ENCODE data around the gene IGSF21. TPM values are rescaled to one million over a fixed set of nuclear protein-coding genes. Genes with fewer than 3 reads are reported as not detected.

The IGSF21 gene
- total and polyA plus RNA-seq, 4 donors: 0.31 to 1.5 (median 0.88) TPM

GRCh38 chr1:18170444-18170843 is 62.8 kb downstream of the IGSF21 start:
- no peak overlapping the region for H3K4me3 ChIP-seq (ENCODE audit: low read depth in 1 of 3, low read length in 3 of 3)
- H3K9ac ChIP-seq (ENCODE audit: low read depth in 1 of 2, low read length in 2 of 2): no peak overlapping the region
- no peak overlapping the region for H3K27ac ChIP-seq (ENCODE audit: low read depth in 1 of 2, low read length in 2 of 2)
- no peaks in the 10 kb centered on the region for H3K27me3 ChIP-seq (ENCODE audit: control insufficient read depth in 4 of 4, insufficient read depth in 4 of 4, low read length in 3 of 4)
- TF ChIP-seq REST (IDR thresholded peaks at IDR 0.05) (no peak), FOXA1 (IDR thresholded peaks at IDR 0.05) (no peak), TAF1 (conservative IDR thresholded peaks at IDR 0.05) (no peak), FOXA2 (IDR thresholded peaks at IDR 0.05) (no peak), HNF4A (conservative IDR thresholded peaks at IDR 0.05) (no peak), YY1 (IDR thresholded peaks at IDR 0.05) (no peak), CTCF (IDR thresholded peaks at IDR 0.05; ENCODE audit: low read depth, low read length, missing input control) (no peak), NR2F2 (IDR thresholded peaks at IDR 0.05) (no peak), EGR1 (IDR thresholded peaks at IDR 0.05; ENCODE audit: low read depth in 2 of 2) (no peak), MAX (IDR thresholded peaks at IDR 0.05) (no peak), ZBTB33 (IDR thresholded peaks at IDR 0.05) (no peak), GABPA (IDR thresholded peaks at IDR 0.05 in 1 of 2, conservative IDR thresholded peaks at IDR 0.05 in 1 of 2) (no peak)
- H3K36me3 ChIP-seq (ENCODE audit: control insufficient read depth in 4 of 4, insufficient read depth in 3 of 4, low read depth in 1 of 4, low read length in 3 of 4): no peaks in the 10 kb centered on the region
- H3K9me3 ChIP-seq (ENCODE audit: control insufficient read depth in 4 of 4, low read length in 3 of 4): no peaks in the 10 kb centered on the region
- DNase-seq (ENCODE audit: low spot score): no peak
- 78% methylated on average over 3 of the region's 3 CpGs for WGBS
- H3K4me1 ChIP-seq (ENCODE audit: control insufficient read depth in 4 of 4, insufficient read depth in 4 of 4, low read length in 3 of 4): no peaks in the 10 kb centered on the region

DNA sequence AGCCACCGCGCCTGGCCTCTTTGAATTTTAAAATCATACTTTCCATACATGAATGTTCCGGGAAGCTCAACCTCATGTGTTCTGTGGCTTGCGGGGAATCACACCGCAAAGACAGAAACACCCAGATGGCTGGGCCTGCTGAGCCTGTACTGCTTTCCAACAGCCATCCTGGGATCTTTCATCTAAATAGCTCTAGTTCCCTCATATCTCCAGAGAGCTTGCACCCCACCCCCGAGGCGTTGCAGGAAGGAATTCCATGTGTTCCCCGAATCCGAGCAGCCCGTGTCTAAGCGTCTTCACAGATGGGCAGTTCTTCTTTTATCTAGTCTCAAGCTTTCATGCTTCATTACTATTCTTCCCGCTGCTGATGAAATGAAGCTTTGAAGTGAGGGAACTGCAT is 66.4 kb downstream of the IGSF21 start:
- Histone ChIP-seq H3K9me3 (ENCODE audit: control insufficient read depth in 4 of 4, low read length in 3 of 4) (no peaks in the 10 kb centered on the region), H3K4me1 (ENCODE audit: control insufficient read depth in 4 of 4, insufficient read depth in 4 of 4, low read length in 3 of 4) (no peaks in the 10 kb centered on the region), H3K27me3 (ENCODE audit: control insufficient read depth in 4 of 4, insufficient read depth in 4 of 4, low read length in 3 of 4) (peaks cover 0 to under 1% (median 0%) of the 10 kb centered on the region in 4 donors), H3K4me3 (ENCODE audit: low read depth in 1 of 3, low read length in 3 of 3) (no peak overlapping the region), H3K36me3 (ENCODE audit: control insufficient read depth in 4 of 4, insufficient read depth in 3 of 4, low read depth in 1 of 4, low read length in 3 of 4) (no peaks in the 10 kb centered on the region), H3K9ac (ENCODE audit: low read depth in 1 of 2, low read length in 2 of 2) (no peak overlapping the region), H3K27ac (ENCODE audit: low read depth in 1 of 2, low read length in 2 of 2) (no peak overlapping the region)
- no peak for DNase-seq (ENCODE audit: low spot score)
- WGBS: 83% methylated on average over 12 of the region's 12 CpGs
- no peak for TF ChIP-seq ZBTB33 (IDR thresholded peaks at IDR 0.05)
- no peak for TF ChIP-seq JUND (IDR thresholded peaks at IDR 0.05)
- no peak for TF ChIP-seq SP1 (IDR thresholded peaks at IDR 0.05)

Measured in liver (tissue), 9 donors.